ENCODE results near the gene TSPAN9. TPM values are rescaled to one million over a fixed set of nuclear protein-coding genes. Genes with fewer than 3 reads are reported as not detected.

The TSPAN9 gene
- polyA plus RNA-seq, 1 of the 3 experiments (the other 2 are of a cell fraction) = 34.9 TPM

DNA sequence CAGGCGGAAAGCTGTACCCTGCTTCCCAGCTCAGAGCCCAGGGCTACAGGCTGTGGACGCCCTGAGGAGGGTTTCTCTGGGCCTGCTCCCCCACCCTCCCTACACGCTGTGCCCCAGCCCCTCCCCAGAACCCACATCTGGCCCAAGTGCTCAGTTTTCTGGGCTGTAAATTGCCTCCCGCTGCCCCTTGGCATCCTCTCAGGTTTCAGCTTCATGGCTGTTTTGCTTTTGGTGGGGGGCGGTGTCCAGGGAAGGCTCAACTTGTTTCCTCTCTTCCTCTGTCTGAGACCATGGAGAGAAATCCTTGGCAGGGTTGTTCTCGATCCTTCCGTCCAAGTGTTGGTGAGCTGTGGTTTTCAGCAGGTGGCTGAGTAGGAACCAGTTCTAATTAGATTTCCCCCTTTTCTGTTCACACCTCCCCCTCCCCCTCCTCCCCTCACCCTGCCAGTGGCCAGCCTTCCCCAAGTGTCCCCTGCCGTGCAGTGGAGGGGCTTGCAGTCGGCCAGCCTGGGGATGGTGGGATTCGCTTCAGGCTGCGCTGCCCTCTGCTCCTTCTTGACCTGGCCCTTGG is 61.8 kb downstream of the TSPAN9 start:
- Histone ChIP-seq H3K9ac (no peak overlapping the region), H3K27me3 (ENCODE audit: insufficient read depth) (no peaks in the 10 kb centered on the region), H3K79me2 (ENCODE audit: insufficient read depth) (no peaks in the 10 kb centered on the region), H3K9me2 (no peaks in the 10 kb centered on the region), H3K4me2 (no peak overlapping the region), H3K4me1 (ENCODE audit: control insufficient read depth in 1 of 2, insufficient read depth in 2 of 2, low read depth in 1 of 2, low read length in 1 of 2) (peaks cover 7 to 8% of the 10 kb centered on the region in 2 experiments; a peak in 2 of 4 replicates), H2AFZ (ENCODE audit: low read depth) (no peak overlapping the region), H3K9me3 (no peaks in the 10 kb centered on the region), H3F3A (replicated peaks; ENCODE audit: insufficient read depth) (no peaks in the 10 kb centered on the region), H3K27ac (ENCODE audit: low read depth in 2 of 2, low read length in 1 of 2) (no peak overlapping the region), H3K36me3 (replicated peaks in 1 of 2; ENCODE audit: control insufficient read depth in 1 of 2, insufficient read depth in 2 of 2, low read length in 1 of 2) (no peaks in the 10 kb centered on the region), H3K4me3 (ENCODE audit: low read depth in 2 of 2, low read length in 1 of 2) (no peak overlapping the region), H4K20me1 (ENCODE audit: insufficient read depth) (peaks cover 3% of the 10 kb centered on the region; the same call in 1 of the 2 replicates)
- DNase-seq = no peak
- WGBS (ENCODE audit: low lambda C conversion rate) = 87% methylated on average over 7 of the region's 11 CpGs
- no peak for TF ChIP-seq GABPA (IDR thresholded peaks at IDR 0.05; ENCODE audit: low read depth)
- TF ChIP-seq FOSL2 (IDR thresholded peaks at IDR 0.05; ENCODE audit: borderline replicate concordance, low read depth) = no peak
- TF ChIP-seq REST (IDR thresholded peaks at IDR 0.05; ENCODE audit: low read depth, low read length) = no peak
- TF ChIP-seq SIN3A (IDR thresholded peaks at IDR 0.05; ENCODE audit: borderline replicate concordance, low read depth, low read length) = no peak
- no peak for TF ChIP-seq NFIC (IDR thresholded peaks at IDR 0.05; ENCODE audit: borderline replicate concordance)
- ChIA-PET CTCF (interaction anchor here (0.9 to 16.7 kb wide), 12 partner anchors 15 to 664 kb away, joined by 3 to 368 read pairs (median 4); no protein-coding TSS in a partner anchor), POLR2A (interaction anchor here (1.2 kb wide), 1 partner anchor 34 kb away, joined by 4 read pairs; no protein-coding TSS in a partner anchor)

GRCh38 chr12:3139760-3140159 is 62.6 kb downstream of the TSPAN9 start:
- Histone ChIP-seq H4K20me1 (ENCODE audit: insufficient read depth) (peaks cover 3% of the 10 kb centered on the region; the same call in 1 of the 2 replicates), H3K36me3 (replicated peaks in 1 of 2; ENCODE audit: control insufficient read depth in 1 of 2, insufficient read depth in 2 of 2, low read length in 1 of 2) (no peaks in the 10 kb centered on the region), H3K9me2 (no peaks in the 10 kb centered on the region), H3K4me2 (no peak overlapping the region), H3K9me3 (no peaks in the 10 kb centered on the region), H3K27me3 (ENCODE audit: insufficient read depth) (no peaks in the 10 kb centered on the region), H2AFZ (ENCODE audit: low read depth) (no peak overlapping the region), H3K27ac (ENCODE audit: low read depth in 2 of 2, low read length in 1 of 2) (no peak overlapping the region), H3K9ac (no peak overlapping the region), H3F3A (replicated peaks; ENCODE audit: insufficient read depth) (no peaks in the 10 kb centered on the region), H3K4me1 (ENCODE audit: control insufficient read depth in 1 of 2, insufficient read depth in 2 of 2, low read depth in 1 of 2, low read length in 1 of 2) (peaks cover 7 to 8% of the 10 kb centered on the region in 2 experiments; a peak in 2 of 4 replicates), H3K79me2 (ENCODE audit: insufficient read depth) (no peaks in the 10 kb centered on the region), H3K4me3 (ENCODE audit: low read depth in 2 of 2, low read length in 1 of 2) (no peak overlapping the region)
- DNase-seq = no peak
- 90% methylated on average over 9 of the region's 9 CpGs for WGBS (ENCODE audit: low lambda C conversion rate)
- POLR2A ChIA-PET = interaction anchor here (1.2 kb wide), 1 partner anchor 35 kb away, joined by 4 read pairs; no protein-coding TSS in a partner anchor
- CTCF ChIA-PET = interaction anchor here (0.6 to 16.7 kb wide), 11 partner anchors 14 to 1519 kb away, joined by 3 to 368 read pairs (median 4); no protein-coding TSS in a partner anchor
- TF ChIP-seq IRF3 (IDR thresholded peaks at IDR 0.05; ENCODE audit: low read depth, low read length) (no peak), TEAD4 (IDR thresholded peaks at IDR 0.05; ENCODE audit: borderline replicate concordance, insufficient read depth) (no peak), RAD21 (IDR thresholded peaks at IDR 0.05; ENCODE audit: low read length) (no peak), FOXJ3 (CRISPR knock-in tag; IDR thresholded peaks at IDR 0.05) (no peak), TAF1 (IDR thresholded peaks at IDR 0.05; ENCODE audit: borderline replicate concordance, low read depth, low read length) (no peak), MEF2A (IDR thresholded peaks at IDR 0.05; ENCODE audit: borderline replicate concordance, low read depth) (no peak), ELF1 (IDR thresholded peaks at IDR 0.05) (no peak), TCF12 (IDR thresholded peaks at IDR 0.05) (no peak), ZBTB33 (IDR thresholded peaks at IDR 0.05; ENCODE audit: borderline replicate concordance, low read depth) (no peak), MXI1 (IDR thresholded peaks at IDR 0.05; ENCODE audit: low read depth, low read length) (no peak), FOXM1 (IDR thresholded peaks at IDR 0.05; ENCODE audit: low read depth) (no peak)
- TF ChIP-seq, protein P1, sequence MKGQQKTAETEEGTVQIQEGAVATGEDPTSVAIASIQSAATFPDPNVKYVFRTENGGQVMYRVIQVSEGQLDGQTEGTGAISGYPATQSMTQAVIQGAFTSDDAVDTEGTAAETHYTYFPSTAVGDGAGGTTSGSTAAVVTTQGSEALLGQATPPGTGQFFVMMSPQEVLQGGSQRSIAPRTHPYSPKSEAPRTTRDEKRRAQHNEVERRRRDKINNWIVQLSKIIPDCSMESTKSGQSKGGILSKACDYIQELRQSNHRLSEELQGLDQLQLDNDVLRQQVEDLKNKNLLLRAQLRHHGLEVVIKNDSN (IDR thresholded peaks at IDR 0.05; ENCODE audit: borderline replicate concordance, low read depth) = no peak

Data from SK-N-SH (cell line).